HEK293 (cell line): ENCODE results near the gene GUCA1A.

Experiments
- CTCF ChIA-PET: fragments of 350-600 bp; formaldehyde crosslinking; extraction: SDS; loops from one replicate; lab custom pipeline; 2021; ENCODE audit warnings: antibody characterized with exemption; lab: Yijun Ruan, JAX
- POLR2A ChIA-PET: fragments of 300-600 bp; formaldehyde crosslinking; extraction: SDS; loops from one replicate; lab custom pipeline; 2020; ENCODE audit warnings: antibody characterized with exemption, inconsistent platforms; lab: Yijun Ruan, JAX
- H3K27ac ChIP-seq: fragments of 200-500 bp; sonication (Bioruptor generic); 2 replicates; pipeline ENCODE4 v1.5.1; 2014; ENCODE audit warnings: low read depth, low read length, control low read depth, inconsistent platforms; ENCODE audit errors: extremely low read depth
- H3K36me3 ChIP-seq, 2 experiments: fragments of 200-500 bp in 1 of 2; sonication (Bioruptor generic) in 1 of 2; 1 replicate in 1 of 2; 2 replicates in 1 of 2; pipeline ENCODE4 v1.5.1; 2014 to 2017; ENCODE audit warnings: inconsistent platforms in 2 of 2, low read length in 2 of 2; ENCODE audit not compliant: control insufficient read depth in 2 of 2, insufficient read depth in 1 of 2
- H3K4me1 ChIP-seq: fragments of 200-500 bp; sonication (Bioruptor generic); 2 replicates; pipeline ENCODE4 v1.5.1; 2014; ENCODE audit warnings: mild to moderate bottlenecking, low read length, inconsistent platforms; ENCODE audit not compliant: control insufficient read depth, insufficient read depth
- H3K4me3 ChIP-seq: 2 replicates; pipeline ENCODE4 v1.5.1; 2011; ENCODE audit warnings: low read depth, mild to moderate bottlenecking, control low read depth, low read length, moderate library complexity
- H3K9me3 ChIP-seq: fragments of 200-500 bp; sonication (Bioruptor generic); 2 replicates; pipeline ENCODE4 v1.5.1; 2014; ENCODE audit warnings: low read depth, low read length, inconsistent platforms; ENCODE audit not compliant: control insufficient read depth, insufficient read depth
- FEZF1 ChIP-seq: fragments of 450-650 bp; formaldehyde crosslinking; IDR thresholded peaks from 2 replicates; pipeline ENCODE4 v1.5.1; 2016; ENCODE audit warnings: missing biosample characterization, missing genetic modification characterization
- HOXC10 ChIP-seq: sonication (generic); formaldehyde crosslinking; IDR thresholded peaks from 2 replicates; pipeline ENCODE4 v1.8.1; 2023; ENCODE audit warnings: mild to moderate bottlenecking, missing genetic modification reagents
- OSR2 ChIP-seq: fragments of 450-650 bp; formaldehyde crosslinking; IDR thresholded peaks from 2 replicates; pipeline ENCODE4 v1.5.1; 2016; ENCODE audit warnings: missing biosample characterization, missing genetic modification characterization
- SETDB1 ChIP-seq: IDR thresholded peaks from one replicate; pipeline ENCODE4 v1.6.1; 2017; ENCODE audit warnings: mild to moderate bottlenecking, low read length, moderate library complexity, mixed read lengths; ENCODE audit not compliant: insufficient read length
- ZEB2 ChIP-seq: fragments of 450-650 bp; formaldehyde crosslinking; IDR thresholded peaks from 2 replicates; pipeline ENCODE4 v1.5.1; 2016; ENCODE audit warnings: missing biosample characterization, missing genetic modification characterization
- ZNF121 ChIP-seq: fragments of 450-650 bp; formaldehyde crosslinking; IDR thresholded peaks from 2 replicates; pipeline ENCODE4 v1.5.1; 2016; ENCODE audit warnings: missing biosample characterization, missing genetic modification characterization
- ZNF138 ChIP-seq: fragments of 450-650 bp; formaldehyde crosslinking; IDR thresholded peaks from 2 replicates; pipeline ENCODE4 v1.5.1; 2016; ENCODE audit warnings: missing biosample characterization, missing genetic modification characterization, borderline replicate concordance
- ZNF184 ChIP-seq: fragments of 450-650 bp; IDR thresholded peaks from 2 replicates; pipeline ENCODE4 v1.5.1; 2018; ENCODE audit warnings: missing biosample characterization, mild to moderate bottlenecking, missing genetic modification characterization
- ZNF23 ChIP-seq: fragments of 450-650 bp; formaldehyde crosslinking; IDR thresholded peaks from 2 replicates; pipeline ENCODE4 v1.5.1; 2016; ENCODE audit warnings: missing biosample characterization, missing genetic modification characterization, borderline replicate concordance
- ZNF24 ChIP-seq: fragments of 450-650 bp; formaldehyde crosslinking; IDR thresholded peaks from 2 replicates; pipeline ENCODE4 v1.5.1; 2016; ENCODE audit warnings: missing biosample characterization, missing genetic modification characterization
- ZNF366 ChIP-seq: fragments of 450-650 bp; formaldehyde crosslinking; conservative IDR thresholded peaks from 2 replicates; pipeline ENCODE4 v1.5.1; 2016; ENCODE audit warnings: missing biosample characterization, missing genetic modification characterization
- ZNF394 ChIP-seq: fragments of 450-650 bp; formaldehyde crosslinking; IDR thresholded peaks from 2 replicates; pipeline ENCODE4 v1.5.1; 2016; ENCODE audit warnings: missing biosample characterization, missing genetic modification characterization, mild to moderate bottlenecking, moderate library complexity, borderline replicate concordance
- ZNF600 ChIP-seq: fragments of 450-650 bp; formaldehyde crosslinking; IDR thresholded peaks from 2 replicates; pipeline ENCODE4 v1.5.1; 2016; ENCODE audit warnings: missing biosample characterization, missing genetic modification characterization
- ZNF629 ChIP-seq: fragments of 450-650 bp; formaldehyde crosslinking; IDR thresholded peaks from 2 replicates; pipeline ENCODE4 v1.5.1; 2017; ENCODE audit warnings: missing biosample characterization, missing genetic modification characterization
- ZNF677 ChIP-seq: fragments of 450-650 bp; IDR thresholded peaks from 2 replicates; pipeline ENCODE4 v1.5.0; 2018; ENCODE audit warnings: missing biosample characterization, mild to moderate bottlenecking, missing genetic modification characterization, moderate library complexity
- ZNF692 ChIP-seq: fragments of 450-650 bp; formaldehyde crosslinking; IDR thresholded peaks from 2 replicates; pipeline ENCODE4 v1.5.1; 2016; ENCODE audit warnings: missing biosample characterization, missing genetic modification characterization
- ZNF701 ChIP-seq: fragments of 450-650 bp; formaldehyde crosslinking; IDR thresholded peaks from 2 replicates; pipeline ENCODE4 v1.5.1; 2016; ENCODE audit warnings: missing biosample characterization, missing genetic modification characterization
- ZNF837 ChIP-seq: fragments of 450-650 bp; formaldehyde crosslinking; IDR thresholded peaks from 2 replicates; pipeline ENCODE4 v1.5.1; 2016; ENCODE audit warnings: missing biosample characterization, missing genetic modification characterization
- ZNF843 ChIP-seq: fragments of 450-650 bp; formaldehyde crosslinking; IDR thresholded peaks from 2 replicates; pipeline ENCODE4 v1.5.1; 2016; ENCODE audit warnings: missing biosample characterization, missing genetic modification characterization
- ZSCAN18 ChIP-seq: fragments of 450-650 bp; formaldehyde crosslinking; IDR thresholded peaks from 2 replicates; pipeline ENCODE4 v1.5.1; 2016; ENCODE audit warnings: missing biosample characterization, missing genetic modification characterization
- ZXDB ChIP-seq: fragments of 450-650 bp; formaldehyde crosslinking; IDR thresholded peaks from 2 replicates; pipeline ENCODE4 v1.5.1; 2016; ENCODE audit warnings: missing biosample characterization, missing genetic modification characterization
- TF ChIP-seq, protein P1 (sequence below): fragments of 450-650 bp; formaldehyde crosslinking; IDR thresholded peaks from 2 replicates; pipeline ENCODE4 v1.5.1; 2016; ENCODE audit warnings: missing biosample characterization, missing genetic modification characterization
- TF ChIP-seq, protein P2 (sequence below): fragments of 450-650 bp; formaldehyde crosslinking; IDR thresholded peaks from 2 replicates; pipeline ENCODE4 v1.5.1; 2017; ENCODE audit warnings: missing biosample characterization, missing genetic modification characterization
- TF ChIP-seq, protein P3 (sequence below): fragments of 450-650 bp; formaldehyde crosslinking; IDR thresholded peaks from 2 replicates; pipeline ENCODE4 v1.5.1; 2016; ENCODE audit warnings: missing biosample characterization, missing genetic modification characterization

GUCA1A gene

GRCh38 chr6:42199106-42199981, 26.2 kb downstream of the GUCA1A start:
- POLR2A ChIA-PET: no interaction called here
- no peak overlapping the region for H3K27ac ChIP-seq
- no peaks in the 10 kb centered on the region for H3K4me1 ChIP-seq

DNA sequence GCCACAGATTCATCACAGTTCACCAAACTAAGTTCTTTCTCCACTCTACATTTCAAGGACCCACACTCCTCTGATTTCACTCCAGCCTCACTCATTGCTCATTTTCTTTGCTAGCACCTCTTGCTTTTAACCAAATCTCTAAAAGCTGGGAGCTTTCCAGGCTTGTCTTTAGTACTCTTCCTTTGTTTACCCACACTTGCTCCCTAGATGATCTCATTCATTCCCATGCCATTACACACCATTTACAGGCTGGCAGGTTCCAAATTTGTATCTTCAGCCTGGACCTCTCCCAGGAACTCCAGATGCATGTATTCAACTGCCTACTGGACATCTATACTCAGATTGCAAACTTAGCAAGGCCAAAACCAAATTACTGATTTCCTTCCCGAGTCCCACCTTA, 26.9 kb downstream of the GUCA1A start:
- no peaks in the 10 kb centered on the region for H3K4me1 ChIP-seq
- CTCF ChIA-PET: interaction anchor here (1.0 to 1.8 kb wide), 4 partner anchors 15 to 155 kb away, joined by 3 to 12 read pairs (median 3); no protein-coding TSS in a partner anchor
- H3K4me3 ChIP-seq: no peak overlapping the region
- POLR2A ChIA-PET: no interaction called here
- H3K27ac ChIP-seq: no peak overlapping the region
- no peaks in the 10 kb centered on the region for H3K9me3 ChIP-seq
- TF ChIP-seq HOXC10 (CRISPR knock-in tag) (no peak), ZNF843 (tag by site-specific recombination) (peak; percentile 35; the same call in 1 of the 2 replicates), ZNF837 (tag by site-specific recombination) (no peak), ZNF366 (tag by site-specific recombination) (peak; percentile 26; the same call in 1 of the 2 replicates), ZNF138 (no peak), ZNF121 (tag by site-specific recombination) (no peak), ZNF600 (tag by site-specific recombination) (0 out of 2 replicates have a peak, but pooled peaks have one; percentile 38), ZNF692 (tag by site-specific recombination) (peak; percentile 68), ZSCAN18 (tag by site-specific recombination) (no peak), FEZF1 (peak; percentile 82), SETDB1 (no peak), ZNF701 (tag by site-specific recombination) (no peak), ZEB2 (0 out of 2 replicates have a peak, but pooled peaks have one; percentile 26), OSR2 (tag by site-specific recombination) (peak; percentile 42; the same call in 1 of the 2 replicates), ZNF629 (tag by site-specific recombination) (peak; percentile 59), ZNF184 (tag by site-specific recombination) (0 out of 2 replicates have a peak, but pooled peaks have one; percentile 41), ZNF24 (tag by site-specific recombination) (no peak)
- TF ChIP-seq, protein P1, sequence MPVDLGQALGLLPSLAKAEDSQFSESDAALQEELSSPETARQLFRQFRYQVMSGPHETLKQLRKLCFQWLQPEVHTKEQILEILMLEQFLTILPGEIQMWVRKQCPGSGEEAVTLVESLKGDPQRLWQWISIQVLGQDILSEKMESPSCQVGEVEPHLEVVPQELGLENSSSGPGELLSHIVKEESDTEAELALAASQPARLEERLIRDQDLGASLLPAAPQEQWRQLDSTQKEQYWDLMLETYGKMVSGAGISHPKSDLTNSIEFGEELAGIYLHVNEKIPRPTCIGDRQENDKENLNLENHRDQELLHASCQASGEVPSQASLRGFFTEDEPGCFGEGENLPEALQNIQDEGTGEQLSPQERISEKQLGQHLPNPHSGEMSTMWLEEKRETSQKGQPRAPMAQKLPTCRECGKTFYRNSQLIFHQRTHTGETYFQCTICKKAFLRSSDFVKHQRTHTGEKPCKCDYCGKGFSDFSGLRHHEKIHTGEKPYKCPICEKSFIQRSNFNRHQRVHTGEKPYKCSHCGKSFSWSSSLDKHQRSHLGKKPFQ: no peak
- TF ChIP-seq, protein P2, sequence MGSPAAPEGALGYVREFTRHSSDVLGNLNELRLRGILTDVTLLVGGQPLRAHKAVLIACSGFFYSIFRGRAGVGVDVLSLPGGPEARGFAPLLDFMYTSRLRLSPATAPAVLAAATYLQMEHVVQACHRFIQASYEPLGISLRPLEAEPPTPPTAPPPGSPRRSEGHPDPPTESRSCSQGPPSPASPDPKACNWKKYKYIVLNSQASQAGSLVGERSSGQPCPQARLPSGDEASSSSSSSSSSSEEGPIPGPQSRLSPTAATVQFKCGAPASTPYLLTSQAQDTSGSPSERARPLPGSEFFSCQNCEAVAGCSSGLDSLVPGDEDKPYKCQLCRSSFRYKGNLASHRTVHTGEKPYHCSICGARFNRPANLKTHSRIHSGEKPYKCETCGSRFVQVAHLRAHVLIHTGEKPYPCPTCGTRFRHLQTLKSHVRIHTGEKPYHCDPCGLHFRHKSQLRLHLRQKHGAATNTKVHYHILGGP (tag by site-specific recombination): no peak
- TF ChIP-seq, protein P3, sequence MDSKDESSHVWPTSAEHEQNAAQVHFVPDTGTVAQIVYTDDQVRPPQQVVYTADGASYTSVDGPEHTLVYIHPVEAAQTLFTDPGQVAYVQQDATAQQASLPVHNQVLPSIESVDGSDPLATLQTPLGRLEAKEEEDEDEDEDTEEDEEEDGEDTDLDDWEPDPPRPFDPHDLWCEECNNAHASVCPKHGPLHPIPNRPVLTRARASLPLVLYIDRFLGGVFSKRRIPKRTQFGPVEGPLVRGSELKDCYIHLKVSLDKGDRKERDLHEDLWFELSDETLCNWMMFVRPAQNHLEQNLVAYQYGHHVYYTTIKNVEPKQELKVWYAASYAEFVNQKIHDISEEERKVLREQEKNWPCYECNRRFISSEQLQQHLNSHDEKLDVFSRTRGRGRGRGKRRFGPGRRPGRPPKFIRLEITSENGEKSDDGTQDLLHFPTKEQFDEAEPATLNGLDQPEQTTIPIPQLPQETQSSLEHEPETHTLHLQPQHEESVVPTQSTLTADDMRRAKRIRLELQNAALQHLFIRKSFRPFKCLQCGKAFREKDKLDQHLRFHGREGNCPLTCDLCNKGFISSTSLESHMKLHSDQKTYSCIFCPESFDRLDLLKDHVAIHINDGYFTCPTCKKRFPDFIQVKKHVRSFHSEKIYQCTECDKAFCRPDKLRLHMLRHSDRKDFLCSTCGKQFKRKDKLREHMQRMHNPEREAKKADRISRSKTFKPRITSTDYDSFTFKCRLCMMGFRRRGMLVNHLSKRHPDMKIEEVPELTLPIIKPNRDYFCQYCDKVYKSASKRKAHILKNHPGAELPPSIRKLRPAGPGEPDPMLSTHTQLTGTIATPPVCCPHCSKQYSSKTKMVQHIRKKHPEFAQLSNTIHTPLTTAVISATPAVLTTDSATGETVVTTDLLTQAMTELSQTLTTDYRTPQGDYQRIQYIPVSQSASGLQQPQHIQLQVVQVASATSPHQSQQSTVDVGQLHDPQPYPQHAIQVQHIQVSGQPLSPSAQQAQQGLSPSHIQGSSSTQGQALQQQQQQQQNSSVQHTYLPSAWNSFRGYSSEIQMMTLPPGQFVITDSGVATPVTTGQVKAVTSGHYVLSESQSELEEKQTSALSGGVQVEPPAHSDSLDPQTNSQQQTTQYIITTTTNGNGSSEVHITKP (tag by site-specific recombination): peak; percentile 43
- peaks cover 0 to 17% of the 10 kb centered on the region in 2 experiments; a peak in 2 of 3 replicates for H3K36me3 ChIP-seq

More at GRCh38 chr6:42199106-42199981, 26.2 kb downstream of the GUCA1A start:
- peaks cover 0 to 11% of the 10 kb centered on the region in 2 experiments; a peak in 2 of 3 replicates for H3K36me3 ChIP-seq
- 0 out of 2 replicates have a peak, but pooled peaks have one; percentile 8 for TF ChIP-seq ZXDB (tag by site-specific recombination)
- no peak for TF ChIP-seq ZNF23 (tag by site-specific recombination)
- TF ChIP-seq ZNF394 (tag by site-specific recombination): peak; percentile 57; the same call in 1 of the 2 replicates
- no peak for TF ChIP-seq ZNF677 (tag by site-specific recombination)
- TF ChIP-seq, all 188 proteins: peak for 2
- Histone ChIP-seq H3K9me3 (no peaks in the 10 kb centered on the region), H3K4me3 (no peak overlapping the region)
- CTCF ChIA-PET: interaction anchor here (0.7 to 1.8 kb wide), 4 partner anchors 15 to 319 kb away, joined by 3 to 12 read pairs (median 3); no protein-coding TSS in a partner anchor
